HCT116 (cell line): ENCODE results near the gene UBL4B. TPM values are rescaled to one million over a fixed set of nuclear protein-coding genes. Genes with fewer than 3 reads are reported as not detected.

Experiments used
- ATAC-seq: fragments of 200-7000 bp; cut with Tn5 transposase; 2 replicates; pipeline ENCODE4 v1.9.1; 2020; ENCODE audit warnings: mild to moderate bottlenecking, moderate library complexity
- BruUV-seq: library from RNA; stranded (reverse); fragments of 400-500 nt; replicated peaks from 2 replicates; lab custom pipeline; 2021; lab: Mats Ljungman, UMichigan
- CTCF ChIA-PET: fragments of 300-600 bp; sonication (Branson Sonifier 250); formaldehyde crosslinking; loops from one replicate; lab custom pipeline; 2021; ENCODE audit warnings: antibody characterized with exemption; lab: Charles Lee
- POLR2A ChIA-PET: fragments of 300-600, 350-600 bp; sonication (Branson Sonifier 250); formaldehyde crosslinking; loops from one replicate; lab custom pipeline; 2021; ENCODE audit warnings: antibody characterized with exemption; lab: Charles Lee
- RAD21 ChIA-PET, 2 experiments: fragments of 300-600 bp; sonication (Branson Sonifier 250); formaldehyde crosslinking; loops; one replicate each; lab custom pipeline; 2023; ENCODE audit warnings: low total read pairs in 2 of 2; ENCODE audit not compliant: uncharacterized antibody in 2 of 2, unreplicated experiment in 2 of 2, low non-redundant PET in 1 of 2; lab: Charles Lee
- DNase-seq: peaks from one replicate; pipeline ENCODE4 v3.0.0-alpha.2; 2010; ENCODE audit warnings: low read depth, low spot score
- H2AFZ ChIP-seq: fragments of 200-600 bp; shearing (Covaris generic), sonication (generic); 2 replicates; pipeline ENCODE4 v1.6.1; 2017; ENCODE audit warnings: low read depth, mixed run types, mixed read lengths, antibody characterized with exemption, low read length; ENCODE audit not compliant: poor library complexity, severe bottlenecking
- H3K27ac ChIP-seq: 2 replicates; pipeline ENCODE4 v1.5.1; 2012; ENCODE audit warnings: low read depth, low read length
- H3K27me3 ChIP-seq: fragments of 200-600 bp; sonication (generic); 2 replicates; pipeline ENCODE4 v1.6.1; 2016; ENCODE audit warnings: mixed run types, low read length, mixed read lengths; ENCODE audit not compliant: insufficient read depth
- H3K36me3 ChIP-seq, 2 experiments: fragments of 200-500 bp in 1 of 2; fragments of 200-600 bp in 1 of 2; sonication (Bioruptor generic) in 1 of 2; sonication (generic) in 1 of 2; 2 replicates each; pipeline versions ENCODE4 v1.5.1 to v1.6.1; 2014 to 2016; ENCODE audit warnings: low read length in 2 of 2, inconsistent platforms in 1 of 2, mixed read lengths in 1 of 2, mixed run types in 1 of 2; ENCODE audit not compliant: insufficient read depth in 2 of 2, control insufficient read depth in 1 of 2
- H3K4me1 ChIP-seq, 2 experiments: fragments of 200-600 bp in 1 of 2; sonication (generic) in 1 of 2; 2 replicates each; pipeline versions ENCODE4 v1.5.1 to v1.6.1; 2012 to 2017; ENCODE audit warnings: low read length in 2 of 2, inconsistent platforms in 1 of 2, mild to moderate bottlenecking in 1 of 2, mixed read lengths in 1 of 2, mixed run types in 1 of 2, moderate library complexity in 1 of 2; ENCODE audit not compliant: insufficient read depth in 2 of 2, control insufficient read depth in 1 of 2
- H3K4me2 ChIP-seq: fragments of 200-600 bp; sonication (generic); 2 replicates; pipeline ENCODE4 v1.6.1; 2017; ENCODE audit warnings: mixed run types, low read length, mixed read lengths
- H3K4me3 ChIP-seq, 2 experiments: fragments of 200-600 bp in 1 of 2; sonication (generic) in 1 of 2; replicated peaks in 1 of 2; 2 replicates each; pipeline ENCODE4 v1.5.1; 2011 to 2016; ENCODE audit warnings: low read length in 2 of 2, control low read depth in 1 of 2, low read depth in 1 of 2, mild to moderate bottlenecking in 1 of 2, mixed read lengths in 1 of 2, mixed run types in 1 of 2
- H3K79me2 ChIP-seq: fragments of 200-600 bp; sonication (generic); 2 replicates; pipeline ENCODE4 v1.6.1; 2017; ENCODE audit warnings: mild to moderate bottlenecking, mixed run types, low read length, moderate library complexity, mixed read lengths; ENCODE audit not compliant: insufficient read depth
- H3K9ac ChIP-seq: fragments of 200-600 bp; sonication (generic); 2 replicates; pipeline ENCODE4 v1.6.1; 2016; ENCODE audit warnings: low read length, mixed read lengths
- H3K9me2 ChIP-seq: fragments of 200-600 bp; sonication (generic), shearing (Covaris generic); 2 replicates; pipeline ENCODE4 v1.6.1; 2017; ENCODE audit warnings: mixed run types, mild to moderate bottlenecking, moderate library complexity; ENCODE audit not compliant: insufficient read depth
- H3K9me3 ChIP-seq, 2 experiments: fragments of 200-500 bp in 1 of 2; fragments of 200-600 bp in 1 of 2; sonication (Bioruptor generic) in 1 of 2; sonication (generic) in 1 of 2; 2 replicates each; pipeline ENCODE4 v1.6.1; 2014 to 2017; ENCODE audit warnings: low read length in 2 of 2, mixed read lengths in 2 of 2, inconsistent platforms in 1 of 2, low read depth in 1 of 2, mild to moderate bottlenecking in 1 of 2, mixed run types in 1 of 2, moderate library complexity in 1 of 2; ENCODE audit not compliant: control insufficient read depth in 1 of 2, insufficient read depth in 1 of 2
- H4K20me1 ChIP-seq: fragments of 200-600 bp; sonication (generic), shearing (Covaris generic); 2 replicates; pipeline ENCODE4 v1.6.1; 2017; ENCODE audit warnings: mixed run types, mild to moderate bottlenecking, moderate library complexity; ENCODE audit not compliant: insufficient read depth
- CBX3 ChIP-seq: IDR thresholded peaks from 2 replicates; pipeline ENCODE4 v1.6.1; 2012; ENCODE audit warnings: low read depth
- CEBPB ChIP-seq: IDR thresholded peaks from 2 replicates; pipeline ENCODE4 v1.6.1; 2012; ENCODE audit warnings: low read depth
- CTCF ChIP-seq, 3 experiments: fragments of 200-600 bp in 1 of 3; sonication (generic) in 1 of 3; IDR thresholded peaks in 2 of 3; conservative IDR thresholded peaks in 1 of 3; 2 replicates each; pipeline ENCODE4 v1.5.1; 2012 to 2017; ENCODE audit warnings: low read depth in 2 of 3, low read length in 2 of 3, antibody characterized with exemption in 1 of 3, borderline replicate concordance in 1 of 3, control low read depth in 1 of 3, mild to moderate bottlenecking in 1 of 3, mixed read lengths in 1 of 3, mixed run types in 1 of 3, moderate library complexity in 1 of 3; ENCODE audit not compliant: insufficient read depth in 1 of 3
- EGR1 ChIP-seq: IDR thresholded peaks from 2 replicates; pipeline ENCODE4 v1.6.1; 2012; ENCODE audit warnings: low read depth
- ELF1 ChIP-seq: IDR thresholded peaks from 2 replicates; pipeline ENCODE4 v1.6.1; 2012; ENCODE audit warnings: low read depth, borderline replicate concordance
- EZH2phosphoT487 ChIP-seq: fragments of 200-600 bp; IDR thresholded peaks from 2 replicates; pipeline ENCODE4 v1.6.1; 2018; ENCODE audit warnings: antibody characterized with exemption, borderline replicate concordance
- FOSL1 ChIP-seq: IDR thresholded peaks from 2 replicates; pipeline ENCODE4 v1.6.1; 2012; ENCODE audit warnings: low read depth
- JUND ChIP-seq: IDR thresholded peaks from 2 replicates; pipeline ENCODE4 v1.6.1; 2012
- POLR2A ChIP-seq: IDR thresholded peaks from 2 replicates; pipeline ENCODE4 v1.7.0; 2011; ENCODE audit warnings: borderline replicate concordance; ENCODE audit not compliant: insufficient read depth, insufficient read length; ENCODE audit errors: extremely low read depth
- REST ChIP-seq: IDR thresholded peaks from 2 replicates; pipeline ENCODE4 v1.6.1; 2012; ENCODE audit warnings: low read depth
- SIN3A ChIP-seq: IDR thresholded peaks from 2 replicates; pipeline ENCODE4 v1.6.1; 2012; ENCODE audit warnings: low read depth
- SP1 ChIP-seq: IDR thresholded peaks from 2 replicates; pipeline ENCODE4 v1.6.1; 2012; ENCODE audit warnings: low read depth
- SRF ChIP-seq: IDR thresholded peaks from 2 replicates; pipeline ENCODE4 v1.6.1; 2012; ENCODE audit warnings: low read depth
- TCF7L2 ChIP-seq: IDR thresholded peaks from 2 replicates; pipeline ENCODE4 v1.7.0; 2011; ENCODE audit warnings: borderline replicate concordance, inconsistent platforms; ENCODE audit not compliant: insufficient read depth, insufficient read length; ENCODE audit errors: extremely low read depth
- YY1 ChIP-seq: IDR thresholded peaks from 2 replicates; pipeline ENCODE4 v1.6.1; 2011; ENCODE audit warnings: low read length, low read depth, moderate library complexity, mild to moderate bottlenecking; ENCODE audit not compliant: insufficient replicate concordance; ENCODE audit errors: extremely low read depth
- ZBTB33 ChIP-seq: IDR thresholded peaks from 2 replicates; pipeline ENCODE4 v1.6.1; 2011; ENCODE audit warnings: mild to moderate bottlenecking, low read length, moderate library complexity; ENCODE audit not compliant: insufficient replicate concordance; ENCODE audit errors: extremely low read depth
- ZFX ChIP-seq: fragments of 450-650 bp; IDR thresholded peaks from 2 replicates; pipeline ENCODE4 v1.6.1; 2017
- ZNF274 ChIP-seq: fragments of 200-500 bp; sonication (Bioruptor generic); IDR thresholded peaks from 2 replicates; pipeline ENCODE4 v1.6.1; 2014; ENCODE audit warnings: mild to moderate bottlenecking, low read depth, low read length, inconsistent platforms
- intact Hi-C: fragments of 100-400 bp; cut with micrococcal nuclease; formaldehyde crosslinking; loops from 2 replicates; pipeline ENCODE4 v1.10.0; 2022
- total RNA-seq: library from RNA; stranded (reverse); gene quantifications from one replicate; pipeline ENCODE4 v1.2.1, GENCODE V29; 2021; ENCODE audit not compliant: unreplicated experiment
- TF ChIP-seq, protein P1 (sequence below): IDR thresholded peaks from 2 replicates; pipeline ENCODE4 v1.6.1; 2012
- TF ChIP-seq, protein P2 (sequence below): IDR thresholded peaks from 2 replicates; pipeline ENCODE4 v1.6.1; 2012

The UBL4B gene
- total RNA-seq, 1 experiment from 2014 or later, result 0.57 TPM

DNA sequence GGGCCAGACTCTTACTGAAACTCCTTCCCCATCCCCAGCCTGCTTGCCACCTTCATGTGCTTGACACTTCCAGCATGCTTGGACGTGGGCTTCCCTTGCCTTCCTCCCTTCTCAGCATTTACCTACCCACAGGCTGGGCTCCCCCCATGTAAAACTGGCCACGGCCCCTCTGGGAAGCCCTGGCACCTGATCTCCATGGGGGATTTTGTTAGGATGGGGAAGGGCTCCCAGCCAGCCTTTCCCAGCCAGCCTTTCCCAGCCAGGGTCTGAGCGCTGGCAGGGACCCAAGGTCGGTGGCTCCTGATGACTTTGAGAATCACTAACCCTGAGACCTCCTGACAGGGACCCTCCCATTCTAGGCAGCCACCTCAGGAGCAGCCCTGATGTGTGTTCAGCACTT, 48.5 kb upstream of the UBL4B start:
- Histone ChIP-seq H3K36me3 (0 out of 4 replicates have a peak, but pooled peaks cover 0 to 2% of the 10 kb centered on the region in 2 experiments), H3K27me3 (no peaks in the 10 kb centered on the region), H3K4me3 (no peak overlapping the region), H3K9me2 (no peaks in the 10 kb centered on the region), H3K9me3 (no peaks in the 10 kb centered on the region), H4K20me1 (no peaks in the 10 kb centered on the region), H3K79me2 (no peaks in the 10 kb centered on the region), H3K4me1 (no peaks in the 10 kb centered on the region), H2AFZ (no peak overlapping the region), H3K9ac (no peak overlapping the region), H3K27ac (no peak overlapping the region), H3K4me2 (no peak overlapping the region)
- intact Hi-C loops, result no loop called here
- no TSS peak for BruUV-seq
- no peak for DNase-seq
- ChIA-PET CTCF (no interaction called here), POLR2A (no interaction called here), RAD21 (no interaction called here)
- ATAC-seq, result no peak
- TF ChIP-seq, protein P1, sequence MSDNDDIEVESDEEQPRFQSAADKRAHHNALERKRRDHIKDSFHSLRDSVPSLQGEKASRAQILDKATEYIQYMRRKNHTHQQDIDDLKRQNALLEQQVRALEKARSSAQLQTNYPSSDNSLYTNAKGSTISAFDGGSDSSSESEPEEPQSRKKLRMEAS, result no peak
- no peak for TF ChIP-seq CEBPB
- no peak for TF ChIP-seq TCF7L2
- no peak for TF ChIP-seq EGR1
- TF ChIP-seq JUND, result no peak
- no peak for TF ChIP-seq POLR2A
- no peak for TF ChIP-seq EZH2phosphoT487
- TF ChIP-seq SIN3A, result no peak
- TF ChIP-seq, protein P2, sequence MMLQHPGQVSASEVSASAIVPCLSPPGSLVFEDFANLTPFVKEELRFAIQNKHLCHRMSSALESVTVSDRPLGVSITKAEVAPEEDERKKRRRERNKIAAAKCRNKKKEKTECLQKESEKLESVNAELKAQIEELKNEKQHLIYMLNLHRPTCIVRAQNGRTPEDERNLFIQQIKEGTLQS, result no peak
- no peak for TF ChIP-seq ELF1
- no peak for TF ChIP-seq CTCF (IDR thresholded peaks at IDR 0.05 in 2 of 3, conservative IDR thresholded peaks at IDR 0.05 in 1 of 3; ENCODE audit: borderline replicate concordance in 1 of 3, insufficient read depth in 1 of 3, low read depth in 2 of 3, low read length in 2 of 3)
- TF ChIP-seq REST, result no peak
- no peak for TF ChIP-seq ZBTB33
- no peak for TF ChIP-seq SP1
- TF ChIP-seq YY1, result no peak
- TF ChIP-seq CBX3, result no peak
- TF ChIP-seq SRF, result no peak
- no peak for TF ChIP-seq FOSL1
- no peak for TF ChIP-seq ZNF274
- no peak for TF ChIP-seq ZFX
